K562 (cell line): ENCODE results near the gene EFNA2. TPM values are rescaled to one million over a fixed set of nuclear protein-coding genes. Genes with fewer than 3 reads are reported as not detected.

ENCODE experiments used
- ZKSCAN1 ChIP-seq: fragments of 150-350 bp; IDR thresholded peaks from 2 replicates; pipeline ENCODE4 v1.6.1; 2016; ENCODE audit warnings: low read depth, low read length
- ZNF699 ChIP-seq: fragments of 250-450 bp; sonication (Bioruptor Pico); IDR thresholded peaks from 2 replicates; pipeline ENCODE4 v1.8.0; 2021; ENCODE audit warnings: mild to moderate bottlenecking, moderate library complexity; ENCODE audit not compliant: insufficient replicate concordance
- polyA plus RNA-seq, 8 experiments: library from polyadenylated mRNA; depleted of rRNA in 4 of 8; stranded (reverse) in 5 of 8; unstranded in 3 of 8; fragments of >200 nt; fragmentation: Nextera tagmentation in 2 of 8; fragmentation: Illumina TruSeq in 1 of 8; extraction: Ambion mirVana in 2 of 8; extraction: Trizol in 1 of 8; gene quantifications; 2 replicates each; pipeline versions ENCODE4 v1.2.1 to v1.2.3, GENCODE V29; 2011 to 2014; ENCODE audit warnings: inconsistent platforms in 1 of 8, missing spikeins in 1 of 8
- total RNA-seq, 7 experiments: library from RNA; depleted of rRNA in 6 of 7; stranded (reverse); fragments of >200 nt in 6 of 7; fragmentation: Illumina TruSeq in 2 of 7; extraction: Trizol in 2 of 7; gene quantifications; 2 replicates each; pipeline versions ENCODE4 v1.2.1 to v1.2.3, GENCODE V29; 2011 to 2021; ENCODE audit warnings: low replicate concordance in 1 of 7
- TF ChIP-seq, protein P1 (sequence below): fragments of 200-600 bp; sonication (generic); IDR thresholded peaks from one replicate; pipeline ENCODE4 v1.6.1; 2012; ENCODE audit warnings: mild to moderate bottlenecking, low read depth, low read length, inconsistent platforms
- TF ChIP-seq, protein P2 (sequence below): sonication (generic); formaldehyde crosslinking; IDR thresholded peaks from 2 replicates; pipeline ENCODE4 v1.8.1; 2023; ENCODE audit warnings: mild to moderate bottlenecking, missing genetic modification reagents

The EFNA2 gene
- total and polyA plus RNA-seq, 9 of the 15 experiments (the other 6 are each of a cell fraction or from before 2014, with no cell fraction given), result 0.11 to 0.44 (median 0.15) TPM; not detected in 6

DNA sequence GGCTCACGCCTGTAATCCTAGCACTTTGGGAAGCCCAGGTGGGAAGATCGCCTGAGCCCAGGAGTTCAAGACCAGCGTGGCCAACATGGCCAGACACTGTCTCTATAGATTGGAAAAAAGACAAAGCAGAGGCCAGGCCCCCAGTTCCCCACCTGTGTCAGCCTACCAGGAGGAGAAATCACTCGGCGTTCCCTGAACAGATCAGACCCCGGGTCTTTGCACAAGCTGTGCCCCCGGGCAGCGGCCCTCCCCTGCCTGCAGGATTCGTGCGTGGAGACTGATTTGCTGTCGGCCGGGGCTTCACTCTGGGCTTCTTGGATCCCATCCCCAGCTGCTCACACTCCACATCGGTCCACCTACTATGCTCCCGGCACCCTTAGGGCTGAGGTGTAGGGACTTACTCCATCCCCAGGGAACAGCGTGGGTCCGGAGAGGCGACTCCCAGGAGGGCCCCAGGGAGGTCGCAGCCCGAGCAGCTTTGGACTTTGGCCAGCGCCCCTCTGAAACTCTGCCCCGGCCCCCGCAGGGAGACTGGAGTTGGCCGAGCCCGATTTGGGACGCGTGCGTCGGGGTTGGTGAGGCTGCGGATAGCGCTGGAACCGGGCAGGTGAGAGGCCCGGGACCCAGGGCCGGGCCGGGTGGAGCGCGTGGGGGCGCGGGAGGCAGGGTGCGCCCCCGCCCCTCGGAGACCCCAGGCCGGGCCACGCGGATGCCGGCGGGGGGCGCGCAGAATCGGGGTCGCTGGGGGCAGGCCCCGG lies 515 bp upstream of the EFNA2 start (continued):
- TF ChIP-seq, protein P1, sequence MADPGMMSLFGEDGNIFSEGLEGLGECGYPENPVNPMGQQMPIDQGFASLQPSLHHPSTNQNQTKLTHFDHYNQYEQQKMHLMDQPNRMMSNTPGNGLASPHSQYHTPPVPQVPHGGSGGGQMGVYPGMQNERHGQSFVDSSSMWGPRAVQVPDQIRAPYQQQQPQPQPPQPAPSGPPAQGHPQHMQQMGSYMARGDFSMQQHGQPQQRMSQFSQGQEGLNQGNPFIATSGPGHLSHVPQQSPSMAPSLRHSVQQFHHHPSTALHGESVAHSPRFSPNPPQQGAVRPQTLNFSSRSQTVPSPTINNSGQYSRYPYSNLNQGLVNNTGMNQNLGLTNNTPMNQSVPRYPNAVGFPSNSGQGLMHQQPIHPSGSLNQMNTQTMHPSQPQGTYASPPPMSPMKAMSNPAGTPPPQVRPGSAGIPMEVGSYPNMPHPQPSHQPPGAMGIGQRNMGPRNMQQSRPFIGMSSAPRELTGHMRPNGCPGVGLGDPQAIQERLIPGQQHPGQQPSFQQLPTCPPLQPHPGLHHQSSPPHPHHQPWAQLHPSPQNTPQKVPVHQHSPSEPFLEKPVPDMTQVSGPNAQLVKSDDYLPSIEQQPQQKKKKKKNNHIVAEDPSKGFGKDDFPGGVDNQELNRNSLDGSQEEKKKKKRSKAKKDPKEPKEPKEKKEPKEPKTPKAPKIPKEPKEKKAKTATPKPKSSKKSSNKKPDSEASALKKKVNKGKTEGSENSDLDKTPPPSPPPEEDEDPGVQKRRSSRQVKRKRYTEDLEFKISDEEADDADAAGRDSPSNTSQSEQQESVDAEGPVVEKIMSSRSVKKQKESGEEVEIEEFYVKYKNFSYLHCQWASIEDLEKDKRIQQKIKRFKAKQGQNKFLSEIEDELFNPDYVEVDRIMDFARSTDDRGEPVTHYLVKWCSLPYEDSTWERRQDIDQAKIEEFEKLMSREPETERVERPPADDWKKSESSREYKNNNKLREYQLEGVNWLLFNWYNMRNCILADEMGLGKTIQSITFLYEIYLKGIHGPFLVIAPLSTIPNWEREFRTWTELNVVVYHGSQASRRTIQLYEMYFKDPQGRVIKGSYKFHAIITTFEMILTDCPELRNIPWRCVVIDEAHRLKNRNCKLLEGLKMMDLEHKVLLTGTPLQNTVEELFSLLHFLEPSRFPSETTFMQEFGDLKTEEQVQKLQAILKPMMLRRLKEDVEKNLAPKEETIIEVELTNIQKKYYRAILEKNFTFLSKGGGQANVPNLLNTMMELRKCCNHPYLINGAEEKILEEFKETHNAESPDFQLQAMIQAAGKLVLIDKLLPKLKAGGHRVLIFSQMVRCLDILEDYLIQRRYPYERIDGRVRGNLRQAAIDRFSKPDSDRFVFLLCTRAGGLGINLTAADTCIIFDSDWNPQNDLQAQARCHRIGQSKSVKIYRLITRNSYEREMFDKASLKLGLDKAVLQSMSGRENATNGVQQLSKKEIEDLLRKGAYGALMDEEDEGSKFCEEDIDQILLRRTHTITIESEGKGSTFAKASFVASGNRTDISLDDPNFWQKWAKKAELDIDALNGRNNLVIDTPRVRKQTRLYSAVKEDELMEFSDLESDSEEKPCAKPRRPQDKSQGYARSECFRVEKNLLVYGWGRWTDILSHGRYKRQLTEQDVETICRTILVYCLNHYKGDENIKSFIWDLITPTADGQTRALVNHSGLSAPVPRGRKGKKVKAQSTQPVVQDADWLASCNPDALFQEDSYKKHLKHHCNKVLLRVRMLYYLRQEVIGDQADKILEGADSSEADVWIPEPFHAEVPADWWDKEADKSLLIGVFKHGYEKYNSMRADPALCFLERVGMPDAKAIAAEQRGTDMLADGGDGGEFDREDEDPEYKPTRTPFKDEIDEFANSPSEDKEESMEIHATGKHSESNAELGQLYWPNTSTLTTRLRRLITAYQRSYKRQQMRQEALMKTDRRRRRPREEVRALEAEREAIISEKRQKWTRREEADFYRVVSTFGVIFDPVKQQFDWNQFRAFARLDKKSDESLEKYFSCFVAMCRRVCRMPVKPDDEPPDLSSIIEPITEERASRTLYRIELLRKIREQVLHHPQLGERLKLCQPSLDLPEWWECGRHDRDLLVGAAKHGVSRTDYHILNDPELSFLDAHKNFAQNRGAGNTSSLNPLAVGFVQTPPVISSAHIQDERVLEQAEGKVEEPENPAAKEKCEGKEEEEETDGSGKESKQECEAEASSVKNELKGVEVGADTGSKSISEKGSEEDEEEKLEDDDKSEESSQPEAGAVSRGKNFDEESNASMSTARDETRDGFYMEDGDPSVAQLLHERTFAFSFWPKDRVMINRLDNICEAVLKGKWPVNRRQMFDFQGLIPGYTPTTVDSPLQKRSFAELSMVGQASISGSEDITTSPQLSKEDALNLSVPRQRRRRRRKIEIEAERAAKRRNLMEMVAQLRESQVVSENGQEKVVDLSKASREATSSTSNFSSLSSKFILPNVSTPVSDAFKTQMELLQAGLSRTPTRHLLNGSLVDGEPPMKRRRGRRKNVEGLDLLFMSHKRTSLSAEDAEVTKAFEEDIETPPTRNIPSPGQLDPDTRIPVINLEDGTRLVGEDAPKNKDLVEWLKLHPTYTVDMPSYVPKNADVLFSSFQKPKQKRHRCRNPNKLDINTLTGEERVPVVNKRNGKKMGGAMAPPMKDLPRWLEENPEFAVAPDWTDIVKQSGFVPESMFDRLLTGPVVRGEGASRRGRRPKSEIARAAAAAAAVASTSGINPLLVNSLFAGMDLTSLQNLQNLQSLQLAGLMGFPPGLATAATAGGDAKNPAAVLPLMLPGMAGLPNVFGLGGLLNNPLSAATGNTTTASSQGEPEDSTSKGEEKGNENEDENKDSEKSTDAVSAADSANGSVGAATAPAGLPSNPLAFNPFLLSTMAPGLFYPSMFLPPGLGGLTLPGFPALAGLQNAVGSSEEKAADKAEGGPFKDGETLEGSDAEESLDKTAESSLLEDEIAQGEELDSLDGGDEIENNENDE, result no peak
- no peak for TF ChIP-seq ZNF699 (CRISPR knock-in tag)
- TF ChIP-seq, protein P2, sequence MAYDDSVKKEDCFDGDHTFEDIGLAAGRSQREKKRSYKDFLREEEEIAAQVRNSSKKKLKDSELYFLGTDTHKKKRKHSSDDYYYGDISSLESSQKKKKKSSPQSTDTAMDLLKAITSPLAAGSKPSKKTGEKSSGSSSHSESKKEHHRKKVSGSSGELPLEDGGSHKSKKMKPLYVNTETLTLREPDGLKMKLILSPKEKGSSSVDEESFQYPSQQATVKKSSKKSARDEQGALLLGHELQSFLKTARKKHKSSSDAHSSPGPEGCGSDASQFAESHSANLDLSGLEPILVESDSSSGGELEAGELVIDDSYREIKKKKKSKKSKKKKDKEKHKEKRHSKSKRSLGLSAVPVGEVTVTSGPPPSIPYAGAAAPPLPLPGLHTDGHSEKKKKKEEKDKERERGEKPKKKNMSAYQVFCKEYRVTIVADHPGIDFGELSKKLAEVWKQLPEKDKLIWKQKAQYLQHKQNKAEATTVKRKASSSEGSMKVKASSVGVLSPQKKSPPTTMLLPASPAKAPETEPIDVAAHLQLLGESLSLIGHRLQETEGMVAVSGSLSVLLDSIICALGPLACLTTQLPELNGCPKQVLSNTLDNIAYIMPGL (CRISPR knock-in tag), result no peak
- peak; percentile 75; the same call in 1 of the 2 replicates for TF ChIP-seq ZKSCAN1
